GM12892 (cell line): ENCODE data around the gene HAO2.

Experiments
- POLR2A ChIP-seq: IDR thresholded peaks from 2 replicates; pipeline ENCODE4 v1.6.1; 2011; ENCODE audit warnings: low read depth, low read length, control low read depth
- POLR2AphosphoS5 ChIP-seq: IDR thresholded peaks from 2 replicates; pipeline ENCODE4 v1.6.1; 2011; ENCODE audit warnings: low read depth, low read length, control low read depth
- TAF1 ChIP-seq: IDR thresholded peaks from 2 replicates; pipeline ENCODE4 v1.6.1; 2011; ENCODE audit warnings: low read depth, mild to moderate bottlenecking, control low read depth, low read length, borderline replicate concordance

DNA sequence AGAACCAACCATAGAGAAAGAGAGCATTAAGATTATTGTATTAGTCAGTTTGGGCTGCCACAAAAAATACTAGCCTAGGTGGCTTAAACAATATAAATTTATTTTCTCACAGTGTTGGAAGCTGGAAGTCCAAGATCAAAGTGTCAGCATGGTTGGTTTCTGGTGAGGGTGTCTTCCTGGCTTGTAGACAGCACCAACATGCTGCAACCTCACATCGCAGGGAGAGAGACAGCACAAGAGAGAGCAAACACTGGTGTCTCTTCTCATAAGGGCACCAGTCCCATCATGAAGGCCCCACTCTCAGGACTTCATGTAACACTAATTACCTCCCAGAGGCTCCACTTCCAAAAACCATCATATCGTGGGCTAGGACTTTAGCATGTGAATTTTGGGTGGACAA lies 30.6 kb upstream of the HAO2 start:
- TF ChIP-seq TAF1 (no peak), POLR2AphosphoS5 (no peak), POLR2A (no peak)
